Transverse colon (tissue), 4 donors: Measurements from ENCODE around the gene KY. TPM values are rescaled to one million over a fixed set of nuclear protein-coding genes. Genes with fewer than 3 reads are reported as not detected.

Experiments used
- DNase-seq: peaks from one replicate; pipeline ENCODE4 v3.0.0-alpha.2; 2019
- H3K27ac ChIP-seq, 4 donors: fragments of 200-600 bp; sonication (generic); 2 replicates each; pipeline ENCODE4 v1.5.1; 2016 to 2018; ENCODE audit warnings: inconsistent platforms in 4 of 4
- H3K27me3 ChIP-seq: fragments of 200-600 bp; sonication (generic); 2 replicates; pipeline ENCODE4 v1.5.1; 2017; ENCODE audit warnings: inconsistent platforms
- H3K36me3 ChIP-seq, 4 donors: fragments of 200-600 bp; sonication (generic); 2 replicates each; pipeline ENCODE4 v1.5.1; 2017 to 2019; ENCODE audit warnings: inconsistent platforms in 4 of 4
- H3K4me1 ChIP-seq, 4 donors: fragments of 200-600 bp; sonication (generic); 2 replicates each; pipeline ENCODE4 v1.5.1; 2017 to 2020; ENCODE audit warnings: inconsistent platforms in 4 of 4
- H3K4me3 ChIP-seq, 4 donors: fragments of 200-600 bp; sonication (generic); 1 replicate in 1 of 4; 2 replicates in 3 of 4; pipeline versions ENCODE4 v1.5.1 to v1.6.1; 2017 to 2019; ENCODE audit warnings: inconsistent platforms in 4 of 4
- H3K9me3 ChIP-seq, 2 donors: fragments of 200-600 bp; sonication (generic); 2 replicates each; pipeline ENCODE4 v1.5.1; 2017 to 2019; ENCODE audit warnings: inconsistent platforms in 2 of 2
- CTCF ChIP-seq, 5 experiments: fragments of 200-600 bp in 3 of 5; fragments of 450-650 bp in 2 of 5; sonication (generic) in 3 of 5; IDR thresholded peaks; 1 replicate in 2 of 5; 2 replicates in 3 of 5; pipeline ENCODE4 v1.5.1; 2016 to 2017; ENCODE audit warnings: antibody characterized with exemption in 5 of 5, inconsistent platforms in 3 of 5, mild to moderate bottlenecking in 2 of 5, moderate library complexity in 1 of 5
- EP300 ChIP-seq: sonication (generic); formaldehyde crosslinking; IDR thresholded peaks from one replicate; pipeline ENCODE4 v1.6.1; 2017; ENCODE audit warnings: antibody characterized with exemption, low read depth
- POLR2A ChIP-seq: fragments of 450-650 bp; IDR thresholded peaks from one replicate; pipeline ENCODE4 v1.6.1; 2016; ENCODE audit warnings: antibody characterized with exemption, mild to moderate bottlenecking, moderate library complexity
- POLR2AphosphoS5 ChIP-seq, 3 donors: sonication (generic); formaldehyde crosslinking; IDR thresholded peaks; one replicate each; pipeline ENCODE4 v1.6.1; 2016; ENCODE audit warnings: antibody characterized with exemption in 3 of 3
- WGBS, 2 donors: methylation state at CpG; one replicate each; pipeline ENCODE4 v1.1.5; 2018; ENCODE audit warnings: low coverage in 1 of 2; 5-methylcytosine and 5-hydroxymethylcytosine counted together
- in situ Hi-C, 4 donors: fragments of 200-750 bp; cut with MboI; loops; one replicate each; pipeline versions ENCODE4 v1.15.0 to v1.15.1; 2017; ENCODE audit warnings: low sequenced_read_pairs in 3 of 4, low pct_ligation_motif_present in 1 of 4, low pct_unique_long_range_greater_than_20kb in 1 of 4
- intact Hi-C: fragments of 100-400 bp; cut with DNase I; formaldehyde crosslinking; loops from one replicate; pipeline ENCODE4 v1.15.1; 2023; ENCODE audit warnings: low total_unique reads
- total RNA-seq, 4 donors: library from RNA; depleted of rRNA; stranded (reverse); fragments of >200 nt; gene quantifications; one replicate each; pipeline ENCODE4 v1.1.0, GENCODE V29; 2016

The KY gene
- total RNA-seq, 4 donors from 2014 or later, result 0.41 TPM; not detected in 3

GRCh38 chr3:134640378-134640777, 10.4 kb downstream of the KY start:
- Histone ChIP-seq H3K27me3 (no peaks in the 10 kb centered on the region), H3K9me3 (no peaks in the 10 kb centered on the region), H3K4me3 (no peak overlapping the region), H3K36me3 (no peaks in the 10 kb centered on the region), H3K27ac (no peak overlapping the region), H3K4me1 (no peaks in the 10 kb centered on the region)
- in situ Hi-C loops, result no loop called here
- intact Hi-C loops, result no loop called here
- 82 to 90% methylated on average over 4 to 5 of the region's 5 CpGs for WGBS, 2 donors
- TF ChIP-seq CTCF (IDR thresholded peaks at IDR 0.05) (no peak), POLR2A (no peak), EP300 (no peak), POLR2AphosphoS5 (IDR thresholded peaks at IDR 0.05) (no peak)
- DNase-seq, result peak; percentile 1

- DNase-seq, result no peak
- TF ChIP-seq CTCF (IDR thresholded peaks at IDR 0.05) (no peak), EP300 (no peak), POLR2A (no peak), POLR2AphosphoS5 (IDR thresholded peaks at IDR 0.05) (no peak)
- Histone ChIP-seq H3K9me3 (no peaks in the 10 kb centered on the region), H3K27me3 (no peaks in the 10 kb centered on the region), H3K4me3 (no peak overlapping the region), H3K4me1 (no peaks in the 10 kb centered on the region), H3K36me3 (no peaks in the 10 kb centered on the region), H3K27ac (no peak overlapping the region)
- 83 to 92% methylated on average over 2 to 6 of the region's 6 CpGs for WGBS, 2 donors
- intact Hi-C loops (no loop called here), in situ Hi-C loops (no loop called here)
Measured at GRCh38 chr3:134638385-134639030, 12.3 kb downstream of the KY start.

GRCh38 chr3:134636406-134636805, 14.4 kb downstream of the KY start:
- no peak overlapping the region for H3K27ac ChIP-seq
- H3K36me3 ChIP-seq, result no peaks in the 10 kb centered on the region
- WGBS, 2 donors, result 100% methylated on average over 1 of the region's 1 CpG
- H3K9me3 ChIP-seq, result no peaks in the 10 kb centered on the region
- in situ Hi-C loops, result no loop called here
- H3K27me3 ChIP-seq, result no peaks in the 10 kb centered on the region
- TF ChIP-seq POLR2AphosphoS5 (IDR thresholded peaks at IDR 0.05) (no peak), POLR2A (no peak), CTCF (IDR thresholded peaks at IDR 0.05) (no peak), EP300 (no peak)
- intact Hi-C loops, result no loop called here
- DNase-seq, result no peak
- H3K4me3 ChIP-seq, result no peak overlapping the region
- H3K4me1 ChIP-seq, result no peaks in the 10 kb centered on the region

- TF ChIP-seq EP300 (no peak), POLR2AphosphoS5 (IDR thresholded peaks at IDR 0.05) (no peak), CTCF (IDR thresholded peaks at IDR 0.05) (no peak), POLR2A (no peak)
- intact Hi-C loops (no loop called here), in situ Hi-C loops (no loop called here)
- H3K27me3 ChIP-seq, result no peaks in the 10 kb centered on the region
- H3K9me3 ChIP-seq, result peaks cover 0 to 11% of the 10 kb centered on the region in 2 donors
- WGBS, 2 donors, result 91 to 92% methylated on average over 1 of the region's 1 CpG
- no peaks in the 10 kb centered on the region for H3K36me3 ChIP-seq
- H3K27ac ChIP-seq, result no peak overlapping the region
- H3K4me3 ChIP-seq, result no peak overlapping the region
- H3K4me1 ChIP-seq, result no peaks in the 10 kb centered on the region
- DNase-seq, result no peak
Measured at GRCh38 chr3:134630506-134630905, 20.3 kb downstream of the KY start.
